CD4-positive, alpha-beta T cell treated with Interleukin-12 subunit alpha and Interleukin-12 subunit beta, for 1 hour (primary cell): ENCODE results near the gene RPL9.
"Not testable (repeated sequence)": the region's sequence is repeated elsewhere in the genome, so short reads cannot be mapped to it uniquely, and the experiment has no call there.

Experiments
- DNase-seq: peaks from one replicate; pipeline ENCODE4 v3.0.0-alpha.2; 2020

Gene RPL9

DNA sequence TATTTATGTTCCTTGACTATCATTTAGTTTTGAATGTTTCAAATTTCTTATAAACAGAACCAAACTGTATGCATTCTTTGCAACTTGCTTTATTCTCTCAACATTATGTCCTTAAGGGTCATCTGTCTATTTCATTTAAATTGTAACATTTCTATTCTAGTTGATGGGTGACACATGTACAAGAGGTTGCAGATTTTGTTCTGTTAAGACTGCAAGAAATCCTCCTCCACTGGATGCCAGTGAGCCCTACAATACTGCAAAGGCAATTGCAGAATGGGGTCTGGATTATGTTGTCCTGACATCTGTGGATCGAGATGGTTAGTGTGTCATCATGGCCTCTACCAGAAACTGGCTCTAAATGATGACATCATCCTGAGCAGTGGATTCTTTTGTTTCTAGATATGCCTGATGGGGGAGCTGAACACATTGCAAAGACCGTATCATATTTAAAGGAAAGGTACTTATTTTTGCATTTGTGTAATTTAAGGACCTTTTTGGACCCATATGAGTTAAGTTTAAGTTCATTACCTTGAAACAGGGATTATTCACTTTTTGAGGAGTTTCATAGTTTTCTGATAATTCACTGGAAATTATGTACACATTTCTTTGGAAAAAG is 6.3 kb upstream of the RPL9 start:
- DNase-seq = no peak

GRCh38 chr4:39458161-39458504 is 589 bp downstream of the RPL9 start:
- DNase-seq = not testable (repeated sequence)

GRCh38 chr4:39456946-39457763 is 1.6 kb downstream of the RPL9 start:
- no peak for DNase-seq

GRCh38 chr4:39455486-39455885 is 3.2 kb downstream of the RPL9 start:
- DNase-seq = no peak

DNA sequence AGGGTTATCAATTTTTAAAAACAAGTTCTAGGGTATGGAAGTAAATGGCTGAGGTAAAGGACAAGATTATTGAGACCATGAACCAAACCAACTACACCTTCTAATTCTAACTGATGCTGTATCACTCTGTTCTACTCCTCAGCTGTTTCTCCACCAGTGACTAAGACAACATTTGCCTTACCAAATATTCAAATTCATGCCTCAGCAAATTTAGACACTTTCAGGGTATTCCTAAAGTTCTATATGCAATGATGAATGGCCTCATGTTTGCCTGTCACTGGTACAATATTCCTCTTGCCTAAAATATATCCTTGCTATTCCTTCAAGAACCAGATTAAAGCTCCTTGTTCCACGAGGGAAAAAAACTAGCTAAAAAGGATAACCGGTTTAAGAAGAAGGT is 5.0 kb downstream of the RPL9 start:
- no peak for DNase-seq

- no peak for DNase-seq
These were observed 5.7 kb downstream of the RPL9 start for GRCh38 chr4:39452860-39453587.

- DNase-seq = no peak
These were observed 6.4 kb downstream of the RPL9 start for GRCh38 chr4:39452153-39452859.

DNA sequence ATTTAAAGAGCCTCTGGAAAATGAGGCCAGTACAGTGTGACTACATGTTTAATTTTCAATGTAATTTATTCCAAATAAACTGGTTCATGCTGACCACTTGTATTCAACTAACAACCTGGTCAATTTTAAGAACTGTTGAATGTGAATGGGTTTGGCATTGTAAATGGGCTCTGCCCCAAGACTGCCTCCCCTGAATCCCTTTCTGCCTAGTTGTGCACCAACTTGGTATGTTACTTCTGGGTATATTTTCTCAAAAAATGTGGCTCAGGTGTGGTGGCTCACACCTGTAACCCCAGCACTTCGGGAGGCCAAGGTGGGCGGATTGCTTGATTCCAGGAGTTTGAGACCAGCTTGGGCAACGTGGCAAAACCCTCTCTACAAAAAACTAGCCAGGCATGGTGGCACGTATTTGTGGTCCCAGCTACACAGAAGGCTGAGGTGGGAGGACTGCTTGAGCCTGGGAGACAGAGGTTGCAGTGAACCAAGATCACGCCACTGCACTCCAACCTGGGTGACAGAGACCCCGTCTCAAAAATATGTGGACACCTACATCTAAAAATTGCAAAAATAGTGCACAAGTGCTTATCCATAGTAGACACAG is 7.2 kb downstream of the RPL9 start:
- DNase-seq = no peak

DNA sequence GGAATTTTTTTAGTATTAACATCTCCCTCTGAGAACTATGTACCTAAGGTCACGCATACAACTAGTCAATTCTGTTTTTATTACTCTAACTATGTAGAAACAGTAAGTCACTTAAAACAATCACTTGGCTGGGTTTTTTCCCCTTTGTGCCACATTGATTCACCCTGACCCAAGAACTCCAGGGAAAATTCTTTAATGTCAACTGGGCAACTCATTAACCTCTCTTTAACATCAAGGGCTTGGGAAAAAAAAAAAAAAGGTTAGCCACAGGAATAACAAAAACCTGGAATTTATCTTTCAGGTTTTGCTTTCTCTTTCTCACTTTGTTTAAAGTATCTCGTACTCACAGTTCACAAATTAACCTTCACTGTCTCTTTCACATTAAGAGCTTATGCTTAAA is 8.1 kb downstream of the RPL9 start:
- DNase-seq = no peak

DNA sequence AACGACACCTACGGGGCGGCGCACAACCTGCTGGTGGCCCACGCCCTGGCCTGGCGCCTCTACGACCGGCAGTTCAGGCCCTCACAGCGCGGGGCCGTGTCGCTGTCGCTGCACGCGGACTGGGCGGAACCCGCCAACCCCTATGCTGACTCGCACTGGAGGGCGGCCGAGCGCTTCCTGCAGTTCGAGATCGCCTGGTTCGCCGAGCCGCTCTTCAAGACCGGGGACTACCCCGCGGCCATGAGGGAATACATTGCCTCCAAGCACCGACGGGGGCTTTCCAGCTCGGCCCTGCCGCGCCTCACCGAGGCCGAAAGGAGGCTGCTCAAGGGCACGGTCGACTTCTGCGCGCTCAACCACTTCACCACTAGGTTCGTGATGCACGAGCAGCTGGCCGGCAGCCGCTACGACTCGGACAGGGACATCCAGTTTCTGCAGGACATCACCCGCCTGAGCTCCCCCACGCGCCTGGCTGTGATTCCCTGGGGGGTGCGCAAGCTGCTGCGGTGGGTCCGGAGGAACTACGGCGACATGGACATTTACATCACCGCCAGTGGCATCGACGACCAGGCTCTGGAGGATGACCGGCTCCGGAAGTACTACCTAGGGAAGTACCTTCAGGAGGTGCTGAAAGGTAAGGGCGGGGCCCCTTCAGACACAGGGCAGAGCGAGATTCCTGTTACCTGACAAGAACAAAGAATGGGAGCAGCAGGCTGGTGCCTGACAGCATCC is 11.7 kb downstream of the RPL9 start:
- peak; percentile 59 for DNase-seq

- no peak for DNase-seq
These were observed 12.3 kb downstream of the RPL9 start for GRCh38 chr4:39446483-39446841.

DNA sequence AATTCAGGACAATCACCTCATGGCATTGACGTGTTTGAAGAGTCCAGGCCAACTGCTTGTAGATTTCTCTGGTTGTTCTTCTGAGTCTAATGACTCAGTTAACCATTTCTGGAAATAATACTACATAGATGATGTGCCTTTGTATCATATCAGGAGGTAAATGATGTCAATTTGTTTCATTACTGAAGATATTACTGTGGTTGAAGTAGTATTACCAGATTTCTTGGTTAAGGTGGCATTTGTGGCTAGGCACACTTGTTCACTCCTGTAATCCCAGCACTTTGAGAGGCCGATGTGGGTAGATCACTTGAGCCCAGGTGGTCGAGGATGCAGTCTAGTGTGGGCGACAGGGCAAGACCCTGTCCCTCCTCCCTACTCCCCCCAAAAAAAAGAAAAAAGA is 15.7 kb downstream of the RPL9 start:
- no peak for DNase-seq

GRCh38 chr4:39441593-39441992 is 17.1 kb downstream of the RPL9 start:
- no peak for DNase-seq

GRCh38 chr4:39435659-39436563 is 22.8 kb downstream of the RPL9 start:
- DNase-seq = no peak

DNA sequence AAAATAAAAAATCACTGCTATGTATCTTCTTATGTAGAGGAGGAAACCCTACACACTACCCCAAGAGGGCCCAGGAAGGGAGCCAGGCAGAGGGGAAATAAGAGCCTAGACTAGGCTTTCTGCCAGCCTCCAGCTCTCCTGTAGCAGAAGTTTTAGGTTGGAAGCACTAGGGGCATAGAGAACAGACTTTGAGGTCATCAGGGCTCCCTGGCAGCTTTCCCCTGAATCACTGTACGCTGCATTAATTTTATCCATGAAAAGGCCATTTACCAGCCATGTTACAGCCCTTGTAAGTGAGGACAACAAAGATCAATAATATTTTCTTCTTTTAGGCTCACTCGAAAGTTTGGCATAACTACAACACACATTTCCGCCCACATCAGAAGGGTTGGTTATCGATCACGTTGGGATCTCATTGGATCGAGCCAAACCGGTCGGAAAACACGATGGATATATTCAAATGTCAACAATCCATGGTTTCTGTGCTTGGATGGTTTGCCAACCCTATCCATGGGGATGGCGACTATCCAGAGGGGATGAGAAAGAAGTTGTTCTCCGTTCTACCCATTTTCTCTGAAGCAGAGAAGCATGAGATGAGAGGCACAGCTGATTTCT is 24.7 kb downstream of the RPL9 start:
- DNase-seq = no peak

DNA sequence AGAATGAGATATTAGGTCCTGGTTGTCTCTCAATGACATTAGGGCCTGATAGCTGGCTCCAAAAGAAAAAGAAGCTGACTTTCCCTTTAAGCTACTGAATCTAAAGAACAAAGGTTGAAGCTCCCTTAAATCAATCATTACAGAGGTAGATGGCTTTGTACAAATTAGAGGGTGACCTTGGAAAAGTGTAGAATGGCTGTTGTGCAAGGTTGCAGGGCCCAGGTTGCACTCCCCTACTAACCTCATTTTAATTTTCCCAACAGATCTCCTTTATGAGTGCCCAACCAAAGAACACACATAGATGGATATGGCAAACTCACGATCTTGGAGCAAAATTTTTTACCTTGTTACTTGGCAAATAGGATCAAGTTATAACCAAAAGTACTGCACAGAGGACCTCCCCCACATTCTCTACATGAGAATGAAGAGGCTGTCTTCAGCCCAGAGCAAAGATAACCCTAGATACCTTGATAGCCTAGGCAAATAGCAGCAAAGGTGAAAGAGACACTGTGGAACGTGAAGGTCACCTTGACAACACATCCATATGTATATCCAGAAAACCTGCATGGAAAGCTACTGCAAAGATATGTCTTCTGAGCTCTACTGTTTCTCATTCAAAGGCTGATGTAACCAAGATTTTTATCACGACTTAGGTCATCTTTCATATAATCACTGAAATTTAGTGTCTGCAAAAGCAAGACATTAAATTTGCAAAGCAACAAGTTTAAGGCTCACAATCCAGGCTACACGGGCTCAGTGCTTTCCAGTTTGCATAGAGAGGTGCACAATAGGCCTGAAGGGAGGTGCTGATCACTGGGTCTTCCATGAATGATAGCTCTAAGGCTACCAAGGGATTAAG is 29.0 kb downstream of the RPL9 start:
- no peak for DNase-seq

DNA sequence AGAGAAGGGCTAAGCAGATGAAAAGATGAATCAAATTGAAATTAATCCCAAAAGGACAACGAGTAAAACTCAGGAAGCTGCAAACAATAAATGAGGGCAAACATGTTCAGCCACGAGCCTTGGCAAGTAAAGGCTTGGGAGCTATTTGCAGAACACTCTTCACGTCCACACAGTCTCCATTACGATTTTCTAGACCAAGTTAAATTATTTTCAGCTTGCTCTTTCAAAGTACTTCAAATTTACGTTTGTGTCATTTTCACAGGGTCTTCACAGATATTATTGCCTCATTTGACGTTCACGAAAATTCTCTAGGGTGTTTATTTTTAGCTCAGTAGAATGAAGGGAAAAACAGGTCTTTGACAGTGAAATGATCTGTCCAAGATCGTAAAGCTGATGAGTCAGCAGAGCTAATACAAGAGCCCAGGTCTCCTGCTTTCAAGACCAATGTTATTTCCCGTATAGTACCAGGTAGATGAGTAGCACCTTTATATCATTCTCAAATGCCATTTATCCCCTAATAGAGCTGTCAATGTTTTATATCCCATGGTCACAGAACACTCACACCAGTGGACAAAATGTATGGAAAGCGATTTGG is 31.1 kb downstream of the RPL9 start:
- DNase-seq = no peak

DNA sequence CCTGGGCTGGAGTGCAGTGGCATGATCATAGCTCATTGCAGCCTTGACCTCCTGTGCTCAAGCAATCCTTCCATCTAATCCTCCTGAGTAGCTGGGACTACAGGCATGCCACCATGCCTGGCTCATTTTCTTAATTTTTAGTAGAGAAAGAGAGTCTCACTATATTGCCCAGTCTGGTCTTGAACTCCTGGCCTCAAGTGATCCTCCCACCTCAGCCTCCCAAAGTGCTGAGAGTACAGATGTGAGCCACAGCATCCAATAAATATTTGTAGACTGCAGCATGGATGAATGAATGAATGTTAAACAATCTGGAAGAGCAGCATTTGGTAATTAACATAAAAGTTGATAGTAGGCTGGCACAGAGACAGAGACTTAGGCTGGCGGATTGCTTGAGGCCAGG is 32.0 kb downstream of the RPL9 start:
- no peak for DNase-seq

GRCh38 chr4:39425297-39425696 is 33.4 kb downstream of the RPL9 start:
- not testable (repeated sequence) for DNase-seq
